Measurements from ENCODE around the gene CYP4F22.
"Not testable (repeated sequence)": the region's sequence is repeated elsewhere in the genome, so short reads cannot be mapped to it uniquely, and the experiment has no call there.

CYP4F22 gene

DNA sequence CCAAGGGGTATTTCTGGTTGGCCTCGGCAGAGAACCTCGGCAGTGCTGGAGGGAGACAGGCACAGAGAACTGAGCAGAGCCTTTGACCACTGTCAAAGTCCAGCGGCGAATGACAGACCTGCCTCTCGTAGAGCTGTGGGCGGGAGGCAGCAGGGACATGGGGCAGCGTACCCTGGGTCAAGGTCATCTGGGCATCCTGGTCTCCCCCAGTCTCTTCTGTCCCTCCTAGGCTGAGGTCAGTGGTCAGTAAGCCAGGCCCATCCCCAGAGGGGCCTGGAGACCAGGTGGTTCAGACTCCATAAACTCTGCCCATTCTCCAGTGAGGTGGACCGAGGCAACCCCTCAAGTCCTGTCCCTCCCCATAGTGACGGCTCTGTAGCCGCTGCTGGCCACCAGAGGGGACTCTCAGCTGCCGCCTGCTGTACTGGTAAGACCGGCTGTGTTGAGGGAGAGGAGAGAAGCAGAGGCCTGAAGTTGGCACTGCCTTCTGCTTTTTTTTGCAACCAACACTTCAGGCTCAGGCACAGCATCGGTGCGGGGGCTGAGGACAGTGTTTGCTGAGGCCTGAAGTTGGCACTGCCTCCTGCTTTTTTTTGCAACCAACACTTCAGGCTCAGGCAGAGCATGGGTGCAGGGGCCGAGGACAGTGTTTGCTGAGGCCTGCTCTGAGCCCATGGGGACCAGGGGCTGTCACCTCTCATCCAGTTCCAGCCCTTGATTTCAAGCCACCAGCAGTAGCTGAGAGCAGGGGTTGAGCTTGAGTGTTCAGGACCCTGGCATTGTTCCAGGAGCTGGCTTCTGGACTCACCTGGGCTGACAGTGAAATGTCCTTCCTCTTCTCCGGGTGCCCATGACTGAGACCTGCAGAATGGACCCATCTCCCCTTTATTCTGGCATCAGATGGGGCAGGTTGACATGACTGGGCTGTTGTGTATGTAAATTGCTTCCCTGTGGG is 28.7 kb upstream of the CYP4F22 start, which contains the start of gene PGLYRP2:
PGLYRP2 (minus strand) TSS at position 111 of the 955 bp plus-strand sequence. CDS start 130 bp downstream, outside the sequence.
- no peak for DNase-seq (ENCODE audit: low read depth)
- TF ChIP-seq, protein P1, sequence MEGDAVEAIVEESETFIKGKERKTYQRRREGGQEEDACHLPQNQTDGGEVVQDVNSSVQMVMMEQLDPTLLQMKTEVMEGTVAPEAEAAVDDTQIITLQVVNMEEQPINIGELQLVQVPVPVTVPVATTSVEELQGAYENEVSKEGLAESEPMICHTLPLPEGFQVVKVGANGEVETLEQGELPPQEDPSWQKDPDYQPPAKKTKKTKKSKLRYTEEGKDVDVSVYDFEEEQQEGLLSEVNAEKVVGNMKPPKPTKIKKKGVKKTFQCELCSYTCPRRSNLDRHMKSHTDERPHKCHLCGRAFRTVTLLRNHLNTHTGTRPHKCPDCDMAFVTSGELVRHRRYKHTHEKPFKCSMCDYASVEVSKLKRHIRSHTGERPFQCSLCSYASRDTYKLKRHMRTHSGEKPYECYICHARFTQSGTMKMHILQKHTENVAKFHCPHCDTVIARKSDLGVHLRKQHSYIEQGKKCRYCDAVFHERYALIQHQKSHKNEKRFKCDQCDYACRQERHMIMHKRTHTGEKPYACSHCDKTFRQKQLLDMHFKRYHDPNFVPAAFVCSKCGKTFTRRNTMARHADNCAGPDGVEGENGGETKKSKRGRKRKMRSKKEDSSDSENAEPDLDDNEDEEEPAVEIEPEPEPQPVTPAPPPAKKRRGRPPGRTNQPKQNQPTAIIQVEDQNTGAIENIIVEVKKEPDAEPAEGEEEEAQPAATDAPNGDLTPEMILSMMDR (IDR thresholded peaks at IDR 0.05; ENCODE audit: insufficient read depth, low read depth, low read length, missing control alignments): no peak
- no peak within 1 kb of the TSS for H3K4me3 ChIP-seq (ENCODE audit: low read depth, low read length)

DNA sequence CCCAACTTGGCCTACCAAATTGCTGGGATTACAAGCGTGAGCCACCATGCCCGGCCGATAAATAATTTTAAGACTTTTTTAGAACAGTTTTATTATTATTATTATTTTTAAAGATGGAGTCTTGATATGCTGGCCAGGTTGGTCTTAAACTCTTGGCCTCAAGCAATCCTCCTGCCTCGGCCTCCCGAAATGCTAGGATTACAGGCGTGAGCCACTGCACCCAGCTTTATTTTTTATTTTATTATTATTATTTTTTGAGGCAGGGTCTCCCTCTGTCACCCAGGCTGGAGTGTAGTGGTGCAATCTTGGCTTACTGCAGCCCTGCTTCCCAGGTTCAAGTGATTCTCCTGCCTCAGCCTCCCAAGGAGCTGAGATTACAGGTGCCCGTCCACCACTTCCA is 27.3 kb upstream of the CYP4F22 start:
- DNase-seq (ENCODE audit: low read depth); H3K4me3 ChIP-seq (ENCODE audit: low read depth, low read length): not testable (repeated sequence)

DNA sequence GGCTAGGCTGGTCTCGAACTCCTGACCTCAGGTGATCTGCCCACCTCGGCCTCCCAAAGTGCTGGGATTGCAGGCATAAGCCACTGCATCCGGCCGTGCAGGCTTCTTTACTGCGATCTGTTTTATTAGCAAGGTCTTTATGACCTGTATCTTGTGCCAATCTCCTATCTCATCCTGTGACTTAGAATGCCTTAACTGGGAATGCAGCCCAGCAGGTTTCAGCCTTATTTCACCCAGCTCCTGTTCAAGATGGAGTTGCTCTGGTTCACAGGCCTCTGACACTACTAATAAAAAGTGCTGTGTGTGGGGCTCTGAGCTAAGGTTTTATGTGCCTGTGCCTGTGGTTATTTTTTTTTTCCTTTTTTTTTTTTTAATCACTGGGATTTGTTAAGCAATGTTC is 22.6 kb upstream of the CYP4F22 start:
- not testable (repeated sequence) for DNase-seq (ENCODE audit: low read depth); H3K4me3 ChIP-seq (ENCODE audit: low read depth, low read length)

DNA sequence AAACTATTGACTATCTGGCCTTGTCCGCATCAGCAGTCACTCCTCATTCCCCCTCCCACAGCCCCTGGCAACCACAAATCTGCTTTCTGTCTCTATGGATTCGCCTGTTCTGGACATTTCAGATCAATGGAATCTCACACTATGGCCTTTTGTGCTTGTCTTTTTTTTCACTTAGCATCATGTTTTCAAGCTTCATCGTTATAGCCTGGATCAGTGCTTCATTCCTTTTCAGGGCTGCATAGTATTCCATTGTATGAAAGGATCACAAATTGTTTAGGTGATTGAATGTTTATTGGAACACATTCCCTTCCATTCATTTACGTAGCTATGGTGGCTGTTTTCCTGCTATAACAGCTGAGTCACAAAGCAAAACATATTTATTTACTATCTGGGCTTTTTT is 21.3 kb upstream of the CYP4F22 start:
- H3K4me3 ChIP-seq (ENCODE audit: low read depth, low read length): no peak overlapping the region
- TF ChIP-seq, protein P1 (IDR thresholded peaks at IDR 0.05; ENCODE audit: insufficient read depth, low read depth, low read length, missing control alignments): no peak
- no peak for DNase-seq (ENCODE audit: low read depth)

DNA sequence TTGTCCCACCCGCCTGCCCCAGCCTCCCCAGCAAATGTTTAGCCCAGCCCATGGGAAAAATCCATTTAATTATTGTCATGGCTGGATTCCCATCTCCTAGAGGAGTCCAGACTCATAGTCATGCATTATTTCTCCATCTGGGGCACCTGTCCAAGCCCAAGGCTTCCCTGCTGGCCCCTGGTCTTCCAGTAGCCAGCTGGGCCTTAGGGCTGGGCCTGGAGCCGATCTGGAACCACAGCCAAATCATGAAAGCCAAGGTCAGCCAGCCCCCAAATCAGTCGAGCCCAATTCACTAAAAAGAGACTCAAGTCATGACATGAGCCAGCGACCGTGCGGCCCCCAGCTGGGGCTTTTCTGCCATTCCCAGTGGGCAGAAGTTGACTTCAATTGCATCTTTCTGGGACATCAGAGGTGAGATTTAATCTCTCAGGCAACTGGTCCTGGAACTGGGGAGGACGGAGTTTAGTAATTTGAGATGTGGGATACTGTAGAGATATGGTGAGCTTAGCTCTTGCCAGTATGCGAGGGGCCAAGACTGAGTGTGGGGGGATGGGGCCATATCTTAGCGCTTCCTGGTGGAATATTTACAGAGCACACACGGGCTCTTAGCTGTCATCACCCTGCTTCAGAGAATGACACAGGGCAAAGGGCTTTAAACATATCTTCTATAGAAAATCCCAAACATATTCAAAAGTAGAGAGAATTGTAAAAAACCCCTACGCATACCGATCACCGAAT is 19.7 kb upstream of the CYP4F22 start:
- no peak overlapping the region for H3K4me3 ChIP-seq (ENCODE audit: low read depth, low read length)
- TF ChIP-seq, protein P1 (IDR thresholded peaks at IDR 0.05; ENCODE audit: insufficient read depth, low read depth, low read length, missing control alignments): no peak
- no peak for DNase-seq (ENCODE audit: low read depth)

DNA sequence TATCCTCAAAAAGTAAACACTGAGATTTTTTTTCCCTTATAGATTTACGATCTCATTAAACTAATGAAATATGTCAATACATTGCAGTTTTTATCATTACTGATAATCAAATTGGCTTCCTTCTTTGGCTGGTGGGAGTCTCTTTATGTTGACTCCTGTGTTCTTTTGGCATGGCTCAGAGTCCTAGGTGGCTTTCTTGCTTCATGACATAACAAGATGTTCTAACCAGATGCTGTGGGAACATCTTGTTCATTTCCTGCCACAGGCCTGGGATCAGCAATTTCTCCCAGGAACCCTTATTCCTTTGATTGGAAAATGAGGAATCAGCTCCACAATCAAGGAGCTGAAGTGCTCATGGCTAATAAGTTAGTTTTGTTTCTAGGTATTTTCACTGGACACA is 13.2 kb upstream of the CYP4F22 start:
- TF ChIP-seq, protein P1 (IDR thresholded peaks at IDR 0.05; ENCODE audit: insufficient read depth, low read depth, low read length, missing control alignments): no peak
- DNase-seq (ENCODE audit: low read depth): no peak
- H3K4me3 ChIP-seq (ENCODE audit: low read depth, low read length): no peak overlapping the region

DNA sequence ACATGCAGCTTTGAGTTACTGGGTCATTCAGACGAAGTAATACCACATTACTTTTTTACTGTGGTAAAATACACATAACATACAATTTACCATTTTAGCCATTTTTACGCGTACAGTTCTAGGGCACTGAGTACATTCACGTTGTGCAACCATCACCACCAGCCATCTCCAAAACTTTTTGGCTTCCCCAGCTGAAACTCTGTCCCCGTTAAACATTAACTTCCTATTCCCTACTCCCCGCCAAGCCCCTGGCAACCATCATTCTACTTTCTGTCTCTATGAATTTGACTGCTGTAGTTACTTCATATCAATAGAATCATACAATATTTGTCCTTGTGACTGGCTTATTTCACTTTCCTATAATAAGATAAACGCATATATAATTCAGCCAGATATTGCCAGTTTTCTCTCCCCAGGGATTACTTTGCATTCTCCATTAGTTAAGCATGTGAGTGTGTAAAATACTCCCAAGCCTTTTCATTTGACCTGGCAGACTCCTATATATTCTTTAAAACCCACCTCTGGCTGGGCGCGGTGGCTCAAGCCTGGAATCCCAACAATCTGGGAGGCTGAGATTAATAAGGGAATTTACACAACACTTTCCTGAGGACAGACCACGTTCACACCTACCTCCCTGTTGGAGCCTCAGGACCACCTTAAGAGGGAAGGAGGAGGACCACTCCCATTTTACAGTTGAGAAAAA is 10.0 kb upstream of the CYP4F22 start:
- DNase-seq (ENCODE audit: low read depth): no peak
- H3K4me3 ChIP-seq (ENCODE audit: low read depth, low read length): no peak overlapping the region
- TF ChIP-seq, protein P1 (IDR thresholded peaks at IDR 0.05; ENCODE audit: insufficient read depth, low read depth, low read length, missing control alignments): no peak
